Natural killer cell (primary cell): ENCODE measurements around the gene TSHZ3. TPM values are rescaled to one million over a fixed set of nuclear protein-coding genes. Genes with fewer than 3 reads are reported as not detected.

Experiments used
- ATAC-seq, 3 donors: fragments of 150-1000 bp in 2 of 3; fragments of 200-7000 bp in 1 of 3; cut with Tn5 transposase; 1 replicate in 1 of 3; 2 replicates in 2 of 3; pipeline ENCODE4 v1.10.0; 2021; ENCODE audit warnings: mild to moderate bottlenecking in 2 of 3, moderate library complexity in 2 of 3
- DNase-seq, 2 donors: peaks; one replicate each; pipeline versions ENCODE4 v3.0.0 to v3.0.0-alpha.2; 2013 to 2021; ENCODE audit warnings: mixed read lengths in 1 of 2
- H3K27ac ChIP-seq: one replicate; pipeline ENCODE4 v1.5.1; 2013; ENCODE audit warnings: mild to moderate bottlenecking, low read length
- H3K27me3 ChIP-seq: one replicate; pipeline ENCODE4 v1.6.1; 2013; ENCODE audit warnings: low read length; ENCODE audit not compliant: control insufficient read depth, insufficient read depth
- H3K36me3 ChIP-seq: one replicate; pipeline ENCODE4 v1.6.1; 2013; ENCODE audit warnings: low read length; ENCODE audit not compliant: control insufficient read depth, insufficient read depth
- H3K4me1 ChIP-seq: one replicate; pipeline ENCODE4 v1.6.1; 2013; ENCODE audit warnings: low read length; ENCODE audit not compliant: control insufficient read depth, insufficient read depth
- H3K4me3 ChIP-seq: one replicate; pipeline ENCODE4 v1.5.1; 2013; ENCODE audit warnings: low read length
- H3K9me3 ChIP-seq: one replicate; pipeline ENCODE4 v1.6.1; 2013; ENCODE audit warnings: low read length; ENCODE audit not compliant: control insufficient read depth, insufficient read depth
- H3K27ac Mint-ChIP-seq, 2 donors: one replicate each; pipeline ENCODE4 v1.8.0; 2022; ENCODE audit warnings: mild to moderate bottlenecking in 2 of 2, mixed read lengths in 2 of 2, moderate library complexity in 1 of 2
- H3K27me3 Mint-ChIP-seq, 2 donors: one replicate each; pipeline ENCODE4 v1.8.0; 2022; ENCODE audit warnings: low read depth in 2 of 2, mixed read lengths in 2 of 2
- H3K36me3 Mint-ChIP-seq: one replicate; pipeline ENCODE4 v1.8.0; 2022; ENCODE audit warnings: mixed read lengths
- H3K4me1 Mint-ChIP-seq, 2 donors: one replicate each; pipeline ENCODE4 v1.8.0; 2022; ENCODE audit warnings: mixed read lengths in 2 of 2
- H3K4me3 Mint-ChIP-seq: one replicate; pipeline ENCODE4 v1.8.0; 2022; ENCODE audit warnings: mild to moderate bottlenecking, moderate library complexity, mixed read lengths
- H3K9me3 Mint-ChIP-seq, 2 donors: one replicate each; pipeline ENCODE4 v1.8.0; 2022; ENCODE audit warnings: mixed read lengths in 2 of 2
- WGBS: methylation state at CpG from one replicate; pipeline ENCODE4 v1.1.7; 2013; ENCODE audit warnings: missing lambda C conversion rate; ENCODE audit not compliant: insufficient coverage; 5-methylcytosine and 5-hydroxymethylcytosine counted together
- intact Hi-C: fragments of 100-400 bp; cut with micrococcal nuclease; formaldehyde crosslinking; loops from one replicate; pipeline ENCODE4 v1.14.2; 2022
- total RNA-seq, 4 donors: library from RNA; stranded (reverse); fragments of 120-200 nt in 1 of 4; gene quantifications; one replicate each; pipeline versions ENCODE4 v1.2.3 to v1.2.4, GENCODE V29; 2013 to 2022
- TF ChIP-seq, protein P1 (sequence below): fragments of 200-600 bp; IDR thresholded peaks from one replicate; pipeline ENCODE4 v1.8.0; 2022; ENCODE audit warnings: antibody characterized with exemption

The TSHZ3 gene
- total RNA-seq, 3 donors from 2014 or later (not counting 1 experiment from before 2014, with no cell fraction given): 5.3 to 8.1 (median 6.2) TPM

DNA sequence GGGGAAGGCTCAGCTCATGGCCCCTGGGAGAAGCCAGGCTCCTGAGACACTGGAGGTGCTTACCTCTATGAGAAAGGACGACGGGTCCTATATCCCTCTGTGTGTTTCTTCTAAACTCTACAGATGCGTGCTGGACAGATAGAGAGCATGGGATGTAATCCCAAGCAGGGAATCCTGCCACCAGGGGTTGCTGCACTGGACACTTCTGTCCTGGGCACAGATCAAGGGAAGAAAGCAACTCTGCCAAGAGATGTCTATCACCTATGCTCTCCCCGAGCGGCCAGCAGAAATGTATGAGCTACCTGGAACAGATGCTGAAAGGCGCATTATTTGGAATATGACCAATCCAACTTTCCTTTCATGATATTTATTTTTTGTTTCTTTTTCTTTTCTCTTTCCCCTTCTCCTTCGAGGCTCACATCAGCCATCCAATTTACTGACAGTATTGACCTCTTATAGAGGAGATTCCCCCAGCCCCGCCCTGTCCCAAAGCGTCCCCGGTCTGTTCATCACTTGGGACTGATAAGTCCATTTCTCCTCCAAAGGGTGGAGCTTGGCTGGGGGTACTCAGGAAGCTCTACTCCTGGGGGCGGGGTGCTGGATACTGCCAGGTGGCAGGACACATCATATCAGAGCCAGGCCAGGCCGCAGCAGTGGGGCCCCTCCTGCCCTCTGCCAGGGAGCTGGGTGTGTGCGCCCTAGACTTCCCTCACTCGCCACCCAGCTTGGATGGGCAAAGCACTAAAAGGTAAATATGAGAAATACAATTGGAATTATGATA is 34.2 kb downstream of the TSHZ3 start:
- H3K4me1 Mint-ChIP-seq: peaks cover 0 to 12% of the 10 kb centered on the region in 2 donors
- DNase-seq: no peak
- H3K9me3 ChIP-seq: no peaks in the 10 kb centered on the region
- intact Hi-C loops: no loop called here
- H3K27me3 ChIP-seq: no peaks in the 10 kb centered on the region
- H3K4me3 Mint-ChIP-seq: no peak overlapping the region
- no peak overlapping the region for H3K27ac Mint-ChIP-seq
- H3K27ac ChIP-seq: no peak overlapping the region
- H3K36me3 Mint-ChIP-seq: no peaks in the 10 kb centered on the region
- H3K27me3 Mint-ChIP-seq: peaks cover 3 to 14% of the 10 kb centered on the region in 2 donors
- no peaks in the 10 kb centered on the region for H3K9me3 Mint-ChIP-seq
- TF ChIP-seq, protein P1, sequence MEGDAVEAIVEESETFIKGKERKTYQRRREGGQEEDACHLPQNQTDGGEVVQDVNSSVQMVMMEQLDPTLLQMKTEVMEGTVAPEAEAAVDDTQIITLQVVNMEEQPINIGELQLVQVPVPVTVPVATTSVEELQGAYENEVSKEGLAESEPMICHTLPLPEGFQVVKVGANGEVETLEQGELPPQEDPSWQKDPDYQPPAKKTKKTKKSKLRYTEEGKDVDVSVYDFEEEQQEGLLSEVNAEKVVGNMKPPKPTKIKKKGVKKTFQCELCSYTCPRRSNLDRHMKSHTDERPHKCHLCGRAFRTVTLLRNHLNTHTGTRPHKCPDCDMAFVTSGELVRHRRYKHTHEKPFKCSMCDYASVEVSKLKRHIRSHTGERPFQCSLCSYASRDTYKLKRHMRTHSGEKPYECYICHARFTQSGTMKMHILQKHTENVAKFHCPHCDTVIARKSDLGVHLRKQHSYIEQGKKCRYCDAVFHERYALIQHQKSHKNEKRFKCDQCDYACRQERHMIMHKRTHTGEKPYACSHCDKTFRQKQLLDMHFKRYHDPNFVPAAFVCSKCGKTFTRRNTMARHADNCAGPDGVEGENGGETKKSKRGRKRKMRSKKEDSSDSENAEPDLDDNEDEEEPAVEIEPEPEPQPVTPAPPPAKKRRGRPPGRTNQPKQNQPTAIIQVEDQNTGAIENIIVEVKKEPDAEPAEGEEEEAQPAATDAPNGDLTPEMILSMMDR: no peak
- no peaks in the 10 kb centered on the region for H3K36me3 ChIP-seq
- no peak overlapping the region for H3K4me3 ChIP-seq
- H3K4me1 ChIP-seq: no peaks in the 10 kb centered on the region
- 92% methylated on average over 13 of the region's 14 CpGs for WGBS
- ATAC-seq: no peak

DNA sequence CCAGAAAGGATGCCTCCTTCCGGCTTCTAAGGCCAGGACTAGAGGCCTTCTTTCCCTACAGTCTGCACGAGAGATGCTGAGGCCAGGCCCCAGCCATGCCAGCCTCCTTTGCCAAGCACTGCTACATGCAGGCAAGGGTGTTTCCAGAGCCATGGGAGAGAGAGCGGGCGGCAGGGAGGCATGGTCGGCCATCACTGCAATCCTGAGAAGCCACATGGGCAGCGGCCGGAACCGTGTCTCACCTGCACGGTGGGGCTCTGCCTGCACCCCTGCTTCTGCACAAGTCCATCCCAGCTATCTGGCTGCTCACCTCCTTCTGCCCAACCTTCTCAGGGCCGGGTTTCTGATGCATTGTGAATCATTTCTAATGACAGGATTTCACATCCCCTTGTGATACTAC is 35.1 kb downstream of the TSHZ3 start:
- intact Hi-C loops: no loop called here
- no peaks in the 10 kb centered on the region for H3K9me3 ChIP-seq
- no peaks in the 10 kb centered on the region for H3K36me3 ChIP-seq
- no peaks in the 10 kb centered on the region for H3K27me3 ChIP-seq
- peaks cover 3 to 13% of the 10 kb centered on the region in 2 donors for H3K27me3 Mint-ChIP-seq
- H3K36me3 Mint-ChIP-seq: no peaks in the 10 kb centered on the region
- WGBS: 92% methylated on average over 10 of the region's 10 CpGs
- no peaks in the 10 kb centered on the region for H3K4me1 ChIP-seq
- DNase-seq: no peak
- no peak overlapping the region for H3K27ac ChIP-seq
- no peak overlapping the region for H3K27ac Mint-ChIP-seq
- H3K4me1 Mint-ChIP-seq: peaks cover 0 to 12% of the 10 kb centered on the region in 2 donors
- no peak for ATAC-seq
- no peak overlapping the region for H3K4me3 ChIP-seq
- TF ChIP-seq, protein P1: no peak
- H3K9me3 Mint-ChIP-seq: no peaks in the 10 kb centered on the region
- no peak overlapping the region for H3K4me3 Mint-ChIP-seq

DNA sequence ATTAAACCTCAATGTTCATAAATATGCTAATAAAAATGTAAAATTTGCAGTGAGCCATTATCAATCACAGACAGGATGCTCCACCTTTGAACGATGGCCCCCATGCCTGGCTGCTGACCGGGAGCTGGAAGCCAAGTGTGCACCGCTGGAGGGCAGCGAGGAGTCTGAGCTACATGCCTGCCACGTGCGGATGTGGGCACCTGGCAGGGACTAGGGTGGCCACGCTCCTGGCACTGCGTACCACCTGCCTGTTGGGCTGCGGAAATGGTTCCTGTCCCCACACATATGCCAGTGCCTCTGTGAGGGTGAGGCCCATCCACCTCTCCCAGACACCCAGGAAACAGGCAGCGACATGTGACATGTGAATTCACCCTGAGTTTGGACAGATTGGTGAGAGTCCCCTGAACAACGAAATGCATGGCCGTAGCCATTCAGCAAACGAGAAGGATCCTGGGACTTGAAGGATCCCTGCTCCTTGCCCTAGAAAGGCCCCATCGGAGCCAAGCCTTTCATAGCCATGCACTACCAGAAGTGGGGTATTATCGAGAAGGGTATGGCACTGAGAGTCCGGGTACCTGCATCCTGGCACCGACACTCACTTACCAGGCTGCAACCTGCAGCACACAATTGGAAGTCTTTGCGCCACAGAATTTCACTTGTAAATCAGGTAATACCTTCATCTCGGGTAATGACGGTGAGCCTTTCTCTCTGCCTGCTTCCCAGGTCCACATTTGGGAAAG is 35.8 kb downstream of the TSHZ3 start:
- no peak overlapping the region for H3K27ac ChIP-seq
- ATAC-seq: no peak
- H3K9me3 ChIP-seq: no peaks in the 10 kb centered on the region

More for the DNA sequence above, 35.8 kb downstream of the TSHZ3 start:
- no peak overlapping the region for H3K4me3 ChIP-seq
- Mint-ChIP-seq H3K36me3 (no peaks in the 10 kb centered on the region), H3K27ac (no peak overlapping the region), H3K9me3 (no peaks in the 10 kb centered on the region), H3K27me3 (peaks cover 3 to 13% of the 10 kb centered on the region in 2 donors), H3K4me1 (peaks cover 0 to 12% of the 10 kb centered on the region in 2 donors), H3K4me3 (no peak overlapping the region)
- TF ChIP-seq, protein P1: no peak
- H3K4me1 ChIP-seq: no peaks in the 10 kb centered on the region
- H3K27me3 ChIP-seq: no peaks in the 10 kb centered on the region
- H3K36me3 ChIP-seq: no peaks in the 10 kb centered on the region
- no peak for DNase-seq
- 89% methylated on average over 20 of the region's 20 CpGs for WGBS
- intact Hi-C loops: no loop called here
